HCEC 1CT (cell line): ENCODE data around the gene RCBTB2.

Source experiments
- DNase-seq: peaks from one replicate; pipeline ENCODE4 v3.0.0-alpha.2; 2017

Gene RCBTB2

DNA sequence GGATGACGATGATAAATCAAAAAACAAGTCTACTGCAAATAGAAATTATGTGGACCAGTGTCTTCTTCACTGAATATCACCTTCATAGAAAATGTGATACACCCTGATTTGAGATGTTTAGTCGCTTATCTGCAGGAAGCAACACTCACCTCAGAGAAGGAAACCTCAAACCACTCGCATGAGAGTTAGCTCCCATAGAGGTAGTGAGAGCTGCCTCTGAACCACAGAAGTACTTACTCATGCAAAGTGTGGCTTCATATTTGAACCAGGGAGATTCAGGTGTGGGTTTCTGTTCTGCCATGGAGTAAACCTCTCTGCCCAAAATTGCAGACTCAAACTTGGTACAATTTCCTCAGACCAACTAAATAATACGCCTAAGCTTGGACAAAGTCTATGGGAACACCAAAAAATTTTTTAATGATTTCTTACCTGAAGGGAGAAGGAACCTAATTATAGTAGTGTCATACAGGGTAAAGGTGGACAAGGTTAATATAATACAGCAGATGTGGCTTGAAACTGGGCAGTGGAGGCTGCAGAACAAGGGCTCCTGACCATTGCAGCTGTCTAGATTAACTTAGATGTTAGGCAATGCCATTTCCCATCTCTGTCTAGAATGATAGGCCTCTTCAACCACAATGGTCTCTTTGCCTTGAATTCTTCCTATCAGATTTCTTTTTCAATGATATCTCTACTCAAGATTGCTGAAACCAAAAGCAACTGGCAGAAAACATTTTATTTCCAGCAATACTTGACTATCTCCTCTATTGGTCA lies 29.6 kb upstream of the RCBTB2 start:
- no peak for DNase-seq

DNA sequence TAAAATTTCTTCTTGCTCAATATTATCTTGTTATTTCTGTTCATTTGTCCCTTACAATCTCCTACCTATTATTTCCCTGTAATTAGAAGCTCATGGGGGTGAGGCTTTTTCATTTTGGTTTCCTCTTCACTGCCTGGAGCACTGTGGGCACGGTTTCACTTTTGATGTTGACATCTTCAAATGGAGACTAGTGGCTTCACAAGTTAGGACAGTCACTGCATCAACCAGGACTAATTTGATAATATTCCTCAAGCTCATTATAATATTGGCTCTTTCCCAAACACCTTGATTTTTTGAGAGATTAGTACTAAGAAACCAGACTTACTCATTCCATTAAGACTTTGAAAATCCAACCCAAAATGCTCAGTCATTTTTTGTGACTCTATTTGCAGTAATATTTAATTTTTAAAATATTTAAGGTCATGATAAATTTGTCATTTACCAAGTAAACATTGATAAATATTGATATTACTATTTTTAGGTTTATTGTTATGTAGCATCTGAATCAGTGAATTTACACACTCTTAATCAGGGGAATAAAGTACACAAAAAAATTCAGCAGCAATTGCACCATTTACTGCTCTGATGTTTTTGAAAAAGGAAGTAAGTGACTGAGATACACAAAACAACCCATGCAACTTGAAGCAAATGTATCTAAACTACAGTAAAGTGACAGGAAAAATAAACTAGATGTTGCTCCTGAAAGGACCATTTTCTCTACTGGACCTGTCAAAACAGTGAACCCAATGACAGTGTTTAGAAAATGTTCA lies 28.8 kb upstream of the RCBTB2 start:
- DNase-seq, result no peak

DNA sequence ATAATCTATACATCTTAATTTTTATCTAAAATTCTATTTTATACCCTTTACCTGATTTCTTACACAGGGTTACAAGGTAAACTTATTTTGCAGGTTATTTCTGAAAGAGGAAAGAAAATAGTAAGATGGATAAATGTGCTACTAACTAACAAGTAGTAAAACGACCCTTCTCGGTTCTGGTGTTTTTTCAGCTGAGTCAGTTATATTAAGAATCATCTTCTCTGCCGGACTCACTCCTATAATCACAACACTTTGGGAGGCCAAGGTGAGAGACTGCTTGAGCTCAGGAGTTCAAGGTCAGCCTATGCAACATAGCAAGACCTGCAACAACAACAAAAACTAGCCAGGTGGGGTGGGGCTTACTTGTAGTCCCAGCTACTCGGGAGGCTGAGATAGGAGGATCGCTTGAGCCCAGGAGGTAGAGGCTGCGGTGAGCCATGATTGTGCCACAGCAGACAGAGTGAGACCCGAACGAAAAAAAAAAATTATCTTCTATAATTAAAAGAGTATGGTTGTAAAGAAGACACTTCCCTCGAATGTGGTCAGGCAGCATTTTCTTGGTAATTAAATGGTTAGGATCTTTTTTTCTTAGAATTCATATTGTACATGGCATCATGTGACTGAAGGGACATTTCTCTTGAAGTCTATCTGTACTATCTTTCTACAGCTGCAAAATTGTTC lies 27.9 kb upstream of the RCBTB2 start:
- DNase-seq, result no peak

DNA sequence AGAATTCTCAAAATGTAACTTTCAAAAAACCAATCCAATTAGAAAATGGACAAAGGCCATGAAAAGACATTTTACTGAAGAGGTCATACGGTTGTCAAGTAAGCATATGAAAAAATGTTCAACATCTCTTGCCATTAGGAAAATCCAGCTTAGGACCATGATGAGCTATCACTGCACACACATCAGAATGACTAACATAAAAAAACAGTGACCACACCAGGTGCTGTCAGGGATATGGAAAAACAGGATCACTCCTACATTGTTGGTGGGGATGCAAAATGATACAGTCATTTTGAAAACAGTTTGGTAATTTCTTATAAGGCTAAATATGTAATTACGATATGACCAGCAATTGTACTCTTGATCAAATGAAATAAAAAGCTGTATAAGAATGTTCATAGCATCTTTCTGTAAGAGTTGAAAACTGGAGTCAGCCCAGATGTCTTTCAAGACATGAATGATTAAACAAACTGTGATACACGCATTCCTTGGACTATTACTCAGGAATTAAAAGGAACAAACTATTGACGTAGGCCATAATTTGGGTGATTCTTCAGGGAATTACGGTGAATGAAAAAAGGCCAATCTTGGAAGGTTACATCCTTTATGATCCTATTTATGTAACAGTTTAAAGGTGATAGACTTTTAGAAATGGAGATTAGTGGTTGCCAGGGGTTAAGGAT lies 26.9 kb upstream of the RCBTB2 start:
- peak; percentile 82 for DNase-seq

DNA sequence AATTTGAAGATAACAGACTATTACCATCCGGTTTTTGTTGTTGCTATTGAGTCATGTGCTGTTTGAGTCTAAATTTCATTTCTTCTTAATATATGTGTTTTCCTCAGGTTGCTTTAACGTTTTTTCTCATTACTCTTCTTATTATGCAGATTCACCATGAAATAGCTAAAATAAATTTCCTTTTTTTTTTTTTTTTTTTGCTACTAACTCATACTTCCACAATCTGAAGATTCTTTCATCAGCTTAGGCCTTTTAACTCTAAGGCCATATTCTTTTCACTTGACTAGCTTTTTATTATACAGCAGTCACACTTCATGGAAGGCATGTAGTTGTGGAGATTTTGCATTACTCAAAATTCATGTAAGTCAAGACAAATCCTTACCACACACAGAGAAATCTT lies 23.9 kb upstream of the RCBTB2 start:
- DNase-seq, result no peak

DNA sequence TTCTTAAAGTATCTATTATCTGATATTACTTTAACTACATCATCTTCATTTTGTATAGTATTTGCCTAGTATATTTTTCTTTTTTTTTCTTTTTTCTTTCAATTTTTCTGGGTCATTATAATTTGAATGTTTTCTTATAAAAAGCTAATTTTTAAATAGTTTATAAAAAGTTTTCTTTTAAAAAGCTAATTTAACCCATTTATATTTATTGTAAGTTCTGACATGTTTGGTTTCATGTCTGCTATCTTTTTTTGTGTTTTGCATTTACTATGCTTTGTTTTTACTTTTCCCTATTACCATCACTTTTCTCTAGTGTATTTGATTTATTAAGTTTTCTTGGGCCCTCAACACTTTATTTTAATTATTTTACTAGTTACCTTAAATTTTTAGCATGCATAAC lies 22.6 kb upstream of the RCBTB2 start:
- DNase-seq, result no peak

DNA sequence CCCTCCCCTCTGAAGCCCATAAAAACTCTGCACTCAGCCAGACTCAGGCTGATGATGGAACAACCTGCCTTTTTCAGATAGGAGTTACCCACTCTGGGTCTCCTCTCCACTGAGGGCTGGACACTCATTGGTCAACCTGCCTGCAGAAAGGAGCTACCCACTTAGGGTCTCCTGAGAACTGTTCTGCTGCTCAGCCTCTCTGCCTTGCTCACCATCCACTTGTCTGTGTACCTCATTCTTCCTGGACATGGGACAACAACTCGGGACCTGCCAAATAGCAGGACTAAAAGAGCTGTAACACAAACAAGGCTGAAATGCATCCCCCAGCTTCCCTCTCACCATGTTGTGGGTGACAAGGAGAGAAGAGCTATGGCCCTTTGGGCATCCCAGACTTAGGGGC lies 18.4 kb upstream of the RCBTB2 start:
- no peak for DNase-seq

DNA sequence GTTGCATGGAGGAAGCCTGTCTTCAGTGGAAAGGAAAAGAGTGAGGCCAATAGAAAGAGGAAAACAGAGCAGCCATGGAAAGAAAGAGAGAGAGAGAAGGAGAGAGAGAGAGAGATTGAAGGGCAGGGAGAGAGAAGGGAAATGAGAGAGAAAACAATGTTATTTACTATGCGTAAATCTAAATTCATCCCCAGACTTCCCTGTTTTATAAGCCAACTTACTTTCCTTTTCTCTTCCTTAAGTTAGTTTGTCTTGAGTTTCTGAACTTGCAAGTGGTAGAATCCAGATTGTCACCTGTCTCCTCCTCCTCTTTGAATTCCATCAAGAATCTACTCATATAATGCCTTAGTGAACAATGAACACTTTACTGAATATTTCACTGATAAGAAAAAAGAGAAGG lies 16.8 kb upstream of the RCBTB2 start:
- no peak for DNase-seq

DNA sequence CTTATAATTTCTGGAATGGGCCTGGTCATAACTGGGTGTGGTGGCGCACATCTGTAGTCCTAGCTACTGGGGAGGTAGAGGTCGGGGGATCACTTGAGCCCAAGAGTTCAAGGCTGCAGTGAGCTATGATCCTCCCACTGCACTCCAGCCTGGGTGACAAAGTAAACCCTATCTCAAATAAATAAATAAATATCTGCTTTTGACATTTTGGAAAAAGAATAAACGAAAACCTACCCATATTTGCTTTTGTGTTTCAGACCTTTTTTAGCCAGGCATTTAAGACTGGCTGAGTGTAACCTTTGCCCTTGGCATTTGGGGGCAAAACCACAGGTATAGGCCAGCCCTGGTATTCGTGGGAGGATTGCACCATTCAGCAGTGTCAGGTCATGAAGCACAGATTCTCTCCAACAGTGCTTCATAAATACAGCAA lies 14.8 kb upstream of the RCBTB2 start:
- DNase-seq, result no peak

DNA sequence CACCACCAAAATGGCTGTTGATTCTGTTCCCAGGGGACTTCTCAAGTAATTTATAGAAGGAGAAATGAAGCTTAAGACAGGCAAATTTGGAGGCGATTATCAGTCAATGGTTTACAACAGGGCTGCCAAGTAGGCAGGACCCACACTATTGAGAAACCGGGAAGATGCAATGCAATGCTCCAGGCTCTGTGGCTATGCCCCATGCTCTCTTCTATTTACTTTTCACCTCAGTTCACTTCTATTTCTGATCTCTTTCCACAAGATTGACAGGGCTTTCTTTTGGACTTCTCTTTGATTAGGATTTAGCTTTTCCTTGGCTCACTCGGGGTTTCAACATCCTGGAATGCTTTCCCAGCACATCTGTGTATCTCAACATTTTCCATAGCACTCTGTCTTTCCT lies 12.7 kb upstream of the RCBTB2 start:
- DNase-seq, result no peak

DNA sequence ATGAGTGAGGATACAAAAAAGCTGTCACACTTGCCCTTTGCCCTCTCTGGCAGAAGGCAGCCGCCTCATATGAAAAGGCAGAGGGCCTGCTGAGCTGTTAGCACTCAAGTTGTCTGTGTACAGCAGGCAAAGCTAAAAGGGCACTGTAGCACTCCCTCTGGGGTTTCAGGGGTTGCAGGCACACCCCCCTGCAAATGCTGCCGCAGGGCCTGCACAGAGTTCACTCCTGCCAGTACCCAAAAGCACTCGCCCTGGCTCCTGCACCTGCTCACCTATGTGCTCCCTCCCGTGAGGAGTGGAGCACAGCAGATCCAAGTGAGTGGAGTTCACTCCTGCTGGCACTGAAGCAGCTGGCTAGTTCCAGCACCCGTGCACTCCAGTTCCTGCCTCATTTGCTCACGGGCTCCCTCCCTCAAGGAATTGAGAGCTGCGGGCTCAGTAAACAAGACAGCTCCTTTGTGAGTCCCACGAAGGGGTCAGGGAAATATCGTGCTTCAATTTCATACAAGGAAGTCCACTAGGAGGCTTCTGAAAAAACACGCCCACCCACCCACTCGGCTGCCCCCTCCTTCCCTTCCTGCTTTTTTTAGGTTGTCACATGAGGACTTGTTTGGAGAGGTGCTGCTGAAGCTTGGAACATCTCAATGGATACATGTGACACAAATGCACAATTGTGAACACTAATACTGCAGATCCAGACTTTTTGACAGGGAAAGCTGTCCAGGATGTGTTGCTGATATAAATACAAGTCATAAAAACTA lies 9.9 kb upstream of the RCBTB2 start:
- no peak for DNase-seq

DNA sequence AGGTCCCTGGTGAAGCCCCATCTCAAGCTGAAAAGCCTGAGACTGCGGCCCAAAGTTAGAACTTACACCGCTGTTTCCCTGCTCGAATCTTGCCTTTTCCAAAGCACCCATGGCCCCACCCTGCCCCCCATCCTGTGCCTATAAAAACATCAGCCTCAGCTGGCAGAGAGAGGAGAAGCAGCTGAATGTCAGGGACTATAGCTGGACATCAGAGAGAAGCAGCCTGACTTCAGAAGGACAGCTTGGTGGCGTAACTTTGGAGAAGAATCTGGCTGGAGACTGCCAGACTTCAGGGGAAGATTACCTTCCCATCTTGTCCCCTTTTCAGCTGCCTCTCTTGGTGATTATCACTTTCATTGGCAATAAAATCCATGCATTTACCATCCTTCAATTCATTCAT lies 9.3 kb upstream of the RCBTB2 start:
- DNase-seq, result no peak

DNA sequence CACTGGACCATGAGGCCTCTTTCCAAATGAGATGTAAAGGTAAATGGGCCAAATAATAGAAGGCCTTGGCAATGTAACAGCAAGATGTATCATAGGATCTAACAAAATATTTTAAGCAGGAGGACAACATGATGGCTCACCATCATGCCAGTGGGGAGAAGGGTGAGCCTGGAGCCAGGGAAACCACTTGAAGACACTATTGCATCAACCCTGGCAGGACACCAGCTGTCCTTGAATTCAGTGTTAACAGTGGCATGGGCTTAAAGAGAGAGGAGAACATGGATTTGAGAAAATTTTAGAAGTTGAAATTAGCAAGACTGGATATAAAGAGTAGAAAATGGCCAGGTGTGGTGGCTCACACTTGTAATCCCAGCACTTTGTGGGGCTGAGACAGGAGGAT lies 6.7 kb upstream of the RCBTB2 start:
- DNase-seq, result no peak

DNA sequence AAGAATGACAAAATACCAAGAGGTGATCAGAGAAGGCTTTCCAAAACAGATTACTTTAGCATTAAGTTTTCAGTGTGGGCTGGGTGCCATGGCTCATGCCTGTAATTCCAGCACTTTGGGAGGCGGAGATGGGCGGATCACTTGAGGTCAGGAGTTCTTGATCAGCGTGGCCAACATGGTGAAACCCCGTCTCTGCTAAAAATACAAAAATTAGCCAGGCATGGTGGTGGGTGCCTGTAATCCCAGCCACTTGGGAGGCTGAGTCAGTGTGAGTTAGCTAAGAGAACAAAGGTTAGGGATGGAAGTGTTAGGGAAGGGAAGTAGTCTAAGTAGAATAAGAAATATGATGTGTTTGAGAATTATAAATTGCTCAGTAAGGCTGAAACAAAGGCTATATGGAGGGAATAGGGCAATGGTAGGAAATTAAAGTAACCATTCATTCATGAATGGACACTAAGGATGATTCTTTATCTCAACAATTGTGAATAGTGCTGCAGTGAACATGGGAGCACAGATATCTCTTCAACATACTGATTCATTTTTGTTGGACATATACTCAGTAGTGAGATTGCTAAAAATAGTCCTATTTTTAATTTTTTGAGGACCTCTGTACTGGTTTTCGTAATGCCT lies 3.9 kb upstream of the RCBTB2 start:
- no peak for DNase-seq

DNA sequence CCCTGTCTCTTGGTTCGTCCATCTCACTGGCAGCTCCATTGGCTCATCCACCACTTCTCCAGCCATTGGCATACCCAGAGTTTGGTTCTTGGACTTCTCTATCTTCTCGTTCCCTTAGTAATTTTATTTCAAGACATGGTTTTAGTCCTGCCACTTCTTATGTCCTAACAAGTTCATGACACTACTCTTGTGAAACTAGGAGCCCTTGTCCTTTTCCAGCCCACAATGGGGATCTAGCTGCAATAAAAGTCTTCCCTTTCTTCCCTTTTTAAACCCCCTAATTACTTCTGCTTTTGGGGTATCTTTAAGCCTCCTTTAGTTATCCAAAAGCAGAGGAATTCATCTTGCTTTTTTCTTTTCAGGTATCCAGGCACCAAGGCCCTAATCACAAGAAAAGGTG lies 2.9 kb upstream of the RCBTB2 start:
- no peak for DNase-seq

DNA sequence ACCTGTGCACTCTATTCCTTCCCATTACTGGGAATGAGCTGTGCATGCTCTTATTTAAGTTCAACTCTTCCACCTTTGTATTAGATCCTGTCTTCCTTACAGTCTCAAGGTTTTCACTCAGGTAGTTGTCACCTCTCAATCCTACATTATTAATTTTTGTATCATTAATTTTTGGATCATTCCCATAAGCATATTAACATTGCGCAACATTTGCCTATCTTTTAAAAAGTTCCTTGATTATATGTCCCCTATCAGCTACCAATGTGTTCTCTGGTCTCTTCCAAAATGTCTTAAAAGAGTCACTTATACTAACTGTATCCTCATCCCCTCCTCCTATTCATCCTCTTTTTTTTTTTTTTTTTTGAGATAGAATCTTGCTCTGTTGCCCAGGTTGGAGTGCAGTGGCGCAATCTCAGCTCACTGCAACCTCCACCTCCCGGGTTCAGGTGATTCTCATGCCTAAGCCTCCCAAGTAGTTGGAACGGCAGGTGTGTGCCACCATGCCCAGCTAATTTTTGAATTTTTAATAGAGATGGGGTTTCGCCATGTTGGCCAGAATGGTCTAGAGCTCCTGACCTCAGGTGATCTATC lies 2.1 kb upstream of the RCBTB2 start:
- DNase-seq, result no peak

DNA sequence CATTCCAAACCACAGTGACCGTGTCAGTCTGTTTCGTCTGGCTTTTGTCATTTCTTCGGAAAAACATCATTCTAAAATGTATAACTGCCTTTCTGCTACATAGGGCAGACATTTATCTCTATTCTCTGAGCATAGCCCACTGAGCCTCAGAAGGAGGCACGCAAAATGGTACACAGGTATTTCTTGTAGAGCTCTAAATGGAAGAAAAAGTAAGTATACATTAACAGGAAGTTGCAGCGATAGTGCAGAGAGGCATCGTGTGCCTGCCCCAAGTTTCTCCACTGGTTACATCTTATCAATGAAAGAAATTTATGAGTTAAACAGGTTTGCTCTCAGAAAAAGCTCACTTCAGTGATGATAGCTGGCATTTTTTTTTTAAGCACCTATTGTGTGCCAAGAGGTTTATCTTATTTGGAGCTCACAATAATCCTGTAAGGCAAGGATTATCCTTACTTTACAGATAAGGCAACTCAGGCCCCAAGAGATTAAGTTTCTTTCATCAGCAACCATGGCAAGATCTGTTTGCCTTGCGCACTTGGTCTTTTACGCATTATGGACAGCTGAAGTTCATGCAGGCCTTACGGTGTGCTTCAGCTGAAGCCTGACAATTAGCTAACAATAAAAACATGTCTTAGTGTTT lies 1.2 kb upstream of the RCBTB2 start:
- DNase-seq, result no peak

DNA sequence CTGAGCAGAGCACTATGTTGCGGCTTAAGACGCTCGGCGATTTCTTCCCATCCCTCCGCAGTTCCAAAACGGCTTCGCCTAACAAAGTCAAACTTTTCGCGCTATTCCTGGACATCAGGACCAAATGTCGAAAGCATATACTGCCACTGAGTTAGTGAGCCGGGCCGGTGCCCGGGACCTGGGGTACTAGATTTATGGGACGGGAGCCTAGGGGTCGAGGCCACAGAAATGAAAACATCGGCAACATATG lies 699 bp downstream of the RCBTB2 start:
- DNase-seq, result peak; percentile 41

DNA sequence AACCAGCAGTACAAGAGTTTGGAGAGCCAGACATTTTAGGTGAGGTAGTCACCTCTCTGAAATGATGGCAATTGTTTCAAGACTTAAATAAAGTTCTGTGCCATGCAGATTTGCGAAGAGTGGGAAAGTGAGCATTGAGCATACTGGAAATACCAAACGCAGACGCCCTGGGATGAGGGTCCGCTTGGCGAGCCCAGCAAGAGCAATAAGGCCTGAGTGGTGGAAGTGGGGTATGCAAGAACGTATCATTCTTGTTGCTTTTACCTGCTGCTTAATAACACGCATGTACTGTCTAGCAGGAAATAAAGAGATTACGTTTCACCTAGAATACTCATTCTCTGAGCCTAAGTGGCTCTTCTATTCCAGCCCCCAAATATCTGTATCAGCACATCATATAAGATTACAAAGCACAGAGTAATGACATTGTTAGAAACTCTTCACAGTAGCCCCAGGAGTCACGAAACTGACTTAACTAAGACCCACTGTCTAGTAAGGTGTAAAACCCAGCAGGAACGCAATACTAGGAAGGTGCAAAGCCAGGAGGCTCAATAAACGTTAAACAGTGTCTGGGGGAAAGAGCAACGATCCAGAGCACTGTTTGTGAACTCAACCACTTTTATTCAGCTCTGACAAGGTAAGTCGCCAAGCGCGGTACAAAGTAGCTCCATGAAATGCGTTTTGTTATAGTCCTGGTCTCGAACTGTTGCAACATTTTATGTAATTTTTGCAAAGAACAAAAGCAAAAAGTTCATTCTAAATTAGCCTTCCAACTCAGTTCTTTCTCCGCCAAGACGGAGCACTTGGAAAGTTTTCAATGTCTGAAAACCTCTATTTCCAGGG lies 1.2 kb downstream of the RCBTB2 start:
- DNase-seq, result no peak

DNA sequence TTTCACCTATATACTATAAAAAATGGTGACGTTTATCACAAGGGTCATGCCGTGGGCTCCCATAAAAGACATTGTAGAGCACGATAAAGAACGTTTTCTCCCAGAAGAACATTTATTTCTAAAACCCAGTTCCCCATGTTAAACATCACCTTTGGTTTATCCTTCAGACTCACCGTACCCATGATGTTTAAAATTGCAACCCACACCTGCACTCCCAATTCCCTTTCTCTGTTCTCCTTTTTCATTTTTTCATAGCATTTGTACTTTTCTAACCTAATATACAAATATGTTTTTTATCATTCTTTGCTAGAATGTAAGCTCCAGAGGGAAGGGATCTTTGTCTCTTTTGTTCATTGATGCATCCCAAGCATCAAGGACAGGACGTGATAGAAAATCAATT lies 2.0 kb downstream of the RCBTB2 start:
- DNase-seq, result no peak

DNA sequence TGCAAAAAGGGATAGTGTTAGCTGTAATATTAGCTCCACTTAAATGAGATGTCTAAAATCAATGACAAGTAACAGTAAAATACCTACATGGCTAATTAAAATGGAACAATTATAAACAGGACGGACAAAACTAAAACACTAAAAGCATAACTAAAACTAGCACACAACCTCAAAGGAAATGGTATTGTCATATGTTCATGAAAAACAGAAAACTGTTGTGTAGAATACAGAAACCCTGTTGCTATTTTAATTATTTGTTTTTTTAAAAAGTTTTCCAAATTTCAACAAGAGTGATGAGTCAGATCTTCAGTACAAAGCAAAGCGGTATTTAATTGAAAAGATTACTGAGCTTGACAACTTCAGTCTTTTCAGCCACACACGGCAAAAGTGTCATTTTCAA lies 4.2 kb downstream of the RCBTB2 start:
- DNase-seq, result no peak
